Activated CD8-positive, alpha-beta memory T cell treated with anti-CD3 and anti-CD28 coated beads for 36 hours (primary cell): ENCODE data around the gene NFIC. TPM values are rescaled to one million over a fixed set of nuclear protein-coding genes. Genes with fewer than 3 reads are reported as not detected.

Experiments
- CTCF ChIA-PET: fragments of 350-600 bp; sonication (Branson Sonifier 250); formaldehyde crosslinking; loops from one replicate; lab custom pipeline; 2021; ENCODE audit warnings: antibody characterized with exemption; lab: Charles Lee
- POLR2A ChIA-PET: fragments of 350-600 bp; sonication (Branson Sonifier 250); formaldehyde crosslinking; loops from one replicate; lab custom pipeline; 2021; ENCODE audit warnings: antibody characterized with exemption; lab: Charles Lee
- total RNA-seq, 2 experiments: library from RNA; stranded (reverse); gene quantifications; one replicate each; pipeline ENCODE4 v1.2.3, GENCODE V29; 2021

Gene NFIC
- total RNA-seq, 2 experiments from 2014 or later: 17.7 to 19.3 TPM

DNA sequence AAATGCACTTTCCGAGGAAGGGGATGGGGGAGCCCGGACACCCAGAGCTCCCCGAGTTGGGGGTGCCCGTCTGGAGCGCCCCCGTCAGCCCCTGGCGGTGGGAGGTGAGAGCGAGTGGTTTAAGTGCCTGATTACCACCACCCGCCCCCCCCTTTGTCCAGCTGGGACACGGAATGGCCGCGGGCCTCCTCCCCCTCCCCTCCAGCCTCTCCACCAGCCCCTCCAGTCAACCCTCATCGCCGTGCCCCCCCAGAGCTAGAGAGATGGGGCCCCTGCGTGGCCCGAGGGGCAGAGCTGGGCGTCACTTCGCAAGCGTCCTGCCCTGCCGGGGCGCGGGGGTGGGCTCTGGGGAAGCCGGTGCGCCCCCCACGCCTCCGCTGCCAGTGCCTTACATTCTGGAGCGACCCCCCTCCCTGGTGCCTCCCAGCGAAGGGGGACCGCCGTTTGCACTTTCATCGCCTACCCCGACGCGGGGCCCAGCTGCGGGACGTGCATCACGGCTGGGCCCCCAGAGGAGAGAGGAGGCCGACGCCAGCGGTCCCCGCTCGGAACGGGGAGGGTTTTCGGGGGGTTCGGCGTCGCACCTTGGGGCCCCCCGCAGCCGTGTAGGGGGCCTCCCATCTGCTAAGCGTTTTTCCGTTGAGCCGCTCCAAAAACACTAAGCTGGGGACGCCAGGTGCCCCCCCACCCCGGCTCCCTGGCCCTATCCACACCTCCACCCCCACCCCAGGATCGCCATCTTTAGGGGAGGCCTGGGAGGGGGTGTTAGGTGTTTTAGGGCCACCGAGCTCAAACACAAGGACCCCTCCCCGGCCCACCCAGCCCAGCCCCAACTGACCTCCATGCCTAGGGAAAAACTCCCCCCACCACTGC, 97.6 kb downstream of the NFIC start:
- ChIA-PET CTCF (interaction anchor here (0.6 to 2.2 kb wide), 3 partner anchors 21 to 225 kb away, joined by 3 to 7 read pairs (median 4); no protein-coding TSS in a partner anchor), POLR2A (interaction anchor here (0.6 kb wide), 1 partner anchor 126 kb away, joined by 3 read pairs; no protein-coding TSS in a partner anchor)

DNA sequence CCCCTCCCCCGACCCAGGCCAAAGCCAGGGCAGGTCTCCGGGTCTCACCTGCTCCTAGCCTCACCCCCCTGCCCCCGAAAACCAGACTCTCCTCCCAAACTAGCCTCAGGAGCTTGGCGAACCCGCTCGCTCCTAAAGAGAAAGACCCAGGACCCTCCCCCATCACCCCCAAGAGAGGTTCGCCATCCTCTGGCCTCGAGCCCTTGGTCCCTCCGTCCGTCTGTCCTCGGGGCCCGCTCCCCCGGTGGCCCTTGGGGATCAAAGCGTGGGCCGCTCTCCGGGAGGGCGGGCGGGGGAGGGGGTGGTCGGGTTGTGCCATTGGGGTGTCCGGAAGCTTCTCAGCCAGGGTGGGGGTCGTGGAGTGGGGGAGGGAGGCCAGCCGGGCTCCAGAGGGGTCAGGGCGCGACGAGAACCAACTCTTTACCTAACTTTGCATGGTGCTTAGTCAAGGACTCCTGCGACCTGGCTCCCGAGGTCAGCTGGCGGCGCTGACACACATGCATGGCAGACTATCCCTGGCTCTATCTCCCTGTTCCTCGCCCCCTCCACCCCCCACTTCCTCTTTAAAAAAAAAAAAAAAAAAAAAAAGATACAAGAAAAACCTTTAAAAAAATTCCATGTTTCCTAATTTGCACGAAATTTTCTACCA, 98.3 kb downstream of the NFIC start:
- ChIA-PET CTCF (interaction anchor here (0.6 to 2.2 kb wide), 4 partner anchors 20 to 225 kb away, joined by 3 to 7 read pairs (median 4); no protein-coding TSS in a partner anchor), POLR2A (interaction anchor here (0.6 kb wide), 2 partner anchors 12 to 126 kb away, joined by 3 to 9 read pairs; no protein-coding TSS in a partner anchor)

DNA sequence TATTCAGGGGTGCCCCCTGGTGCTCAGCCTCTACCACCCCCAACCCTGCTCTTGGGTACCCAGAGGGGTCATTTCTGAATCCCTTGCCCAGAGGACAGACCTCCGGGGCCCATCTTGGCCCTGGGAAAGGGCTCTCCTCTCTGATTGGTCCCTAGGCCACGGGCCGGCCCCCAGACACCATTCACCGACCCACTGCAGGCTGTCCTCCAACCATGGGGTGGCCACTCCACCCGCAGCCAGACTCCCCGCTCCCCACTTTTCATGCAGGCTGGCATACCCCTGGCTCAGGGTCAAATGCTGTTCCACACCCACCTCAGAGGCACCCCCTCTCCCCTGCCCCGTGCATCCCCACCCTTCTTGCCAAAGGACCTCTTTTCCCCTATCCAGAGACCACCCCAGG, 99.2 kb downstream of the NFIC start:
- ChIA-PET CTCF (interaction anchor here (1.0 to 2.2 kb wide), 2 partner anchors 19 to 160 kb away, joined by 3 to 7 read pairs; no protein-coding TSS in a partner anchor), POLR2A (interaction anchor here (0.6 kb wide), 1 partner anchor 12 kb away, joined by 9 read pairs; no protein-coding TSS in a partner anchor)

GRCh38 chr19:3466635-3467034, 100.3 kb downstream of the NFIC start:
- ChIA-PET POLR2A (no interaction called here), CTCF (interaction anchor here (0.9 kb wide), 1 partner anchor 158 kb away, joined by 3 read pairs; no protein-coding TSS in a partner anchor)

GRCh38 chr19:3467437-3468198, 101.2 kb downstream of the NFIC start:
- CTCF ChIA-PET: no interaction called here

GRCh38 chr19:3468211-3468610, 101.8 kb downstream of the NFIC start:
- ChIA-PET POLR2A (interaction anchor here (0.6 kb wide), 2 partner anchors 160 to 255 kb away, joined by 3 read pairs; no protein-coding TSS in a partner anchor), CTCF (no interaction called here)

More at GRCh38 chr19:3467437-3468198, 101.2 kb downstream of the NFIC start:
- POLR2A ChIA-PET: no interaction called here

DNA sequence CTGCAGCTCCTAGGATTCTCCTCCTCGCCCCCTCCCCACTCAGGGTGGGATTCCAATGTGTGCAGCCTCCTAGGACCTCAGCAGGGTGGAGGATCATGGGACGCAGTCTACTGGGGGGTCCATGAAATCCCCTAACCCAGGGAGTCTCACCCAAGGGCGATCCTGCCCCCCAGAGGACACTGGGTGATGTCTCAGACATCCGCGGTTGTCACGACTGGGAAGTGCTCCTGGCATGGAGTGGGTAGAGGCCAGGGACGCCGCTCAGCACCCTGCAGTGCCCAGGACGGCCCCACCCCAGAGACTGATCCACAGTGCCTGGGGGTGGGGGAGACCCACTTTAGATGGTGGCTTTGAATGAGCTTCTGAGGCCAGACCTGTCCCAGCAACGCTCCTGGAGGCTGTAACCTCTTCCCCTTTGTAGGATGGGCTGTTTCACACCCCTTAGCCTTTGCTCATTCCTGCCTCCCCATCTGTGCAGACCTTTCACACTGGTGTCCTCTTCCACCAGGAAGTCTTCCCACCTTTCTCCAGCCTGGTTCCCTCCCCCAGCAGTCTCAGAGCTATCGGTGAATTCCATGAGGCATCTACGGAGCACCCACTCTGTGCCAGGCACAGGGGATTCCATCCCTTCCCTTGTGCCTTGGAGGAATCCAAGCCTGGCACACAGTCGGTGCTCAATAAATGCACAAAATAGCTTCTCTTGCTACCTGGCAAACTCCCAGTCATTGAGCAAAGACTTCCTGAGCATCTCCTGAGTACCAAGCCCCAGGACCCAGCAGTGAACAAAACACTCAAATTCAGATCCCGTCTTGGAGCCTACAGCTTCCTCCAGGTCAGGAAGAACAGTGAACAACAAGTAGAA, 103.5 kb downstream of the NFIC start:
- POLR2A ChIA-PET: no interaction called here
- CTCF ChIA-PET: interaction anchor here (0.6 to 4.9 kb wide), 5 partner anchors 15 to 146 kb away, joined by 3 to 25 read pairs (median 5); partner anchors contain the start of gene DOHH

DNA sequence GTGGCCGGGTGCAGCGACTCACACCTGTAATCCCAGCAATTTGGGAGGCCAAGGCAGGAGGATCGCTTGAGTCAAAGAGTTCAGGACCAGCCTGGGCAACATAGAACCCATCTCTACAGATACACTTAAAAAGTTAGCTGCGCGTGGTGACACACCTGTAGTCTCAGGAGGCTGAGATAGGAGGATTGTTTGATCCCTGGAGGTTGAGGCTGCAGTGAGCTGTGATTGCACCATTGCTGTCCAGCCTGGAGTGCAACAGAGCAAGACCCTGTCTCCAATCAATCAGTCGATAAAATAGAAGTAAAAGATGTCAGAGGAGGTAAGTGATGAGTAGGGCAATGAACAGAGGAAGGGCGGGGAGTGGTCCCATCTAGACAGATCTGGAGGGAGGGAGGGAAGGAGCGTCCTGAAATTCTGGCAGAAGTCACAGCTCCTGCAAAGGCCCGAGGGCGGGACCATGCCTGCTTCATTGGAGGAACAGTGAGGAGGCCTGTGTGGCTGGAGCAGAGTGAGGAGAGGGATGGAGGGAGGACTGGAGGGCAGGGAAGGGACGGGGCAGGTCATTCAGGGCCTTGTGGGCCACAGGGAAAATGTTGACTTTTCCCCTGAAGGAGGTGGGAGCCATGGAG, 104.2 kb downstream of the NFIC start:
- POLR2A ChIA-PET: interaction anchor here (0.6 kb wide), 1 partner anchor 144 kb away, joined by 3 read pairs; no protein-coding TSS in a partner anchor

DNA sequence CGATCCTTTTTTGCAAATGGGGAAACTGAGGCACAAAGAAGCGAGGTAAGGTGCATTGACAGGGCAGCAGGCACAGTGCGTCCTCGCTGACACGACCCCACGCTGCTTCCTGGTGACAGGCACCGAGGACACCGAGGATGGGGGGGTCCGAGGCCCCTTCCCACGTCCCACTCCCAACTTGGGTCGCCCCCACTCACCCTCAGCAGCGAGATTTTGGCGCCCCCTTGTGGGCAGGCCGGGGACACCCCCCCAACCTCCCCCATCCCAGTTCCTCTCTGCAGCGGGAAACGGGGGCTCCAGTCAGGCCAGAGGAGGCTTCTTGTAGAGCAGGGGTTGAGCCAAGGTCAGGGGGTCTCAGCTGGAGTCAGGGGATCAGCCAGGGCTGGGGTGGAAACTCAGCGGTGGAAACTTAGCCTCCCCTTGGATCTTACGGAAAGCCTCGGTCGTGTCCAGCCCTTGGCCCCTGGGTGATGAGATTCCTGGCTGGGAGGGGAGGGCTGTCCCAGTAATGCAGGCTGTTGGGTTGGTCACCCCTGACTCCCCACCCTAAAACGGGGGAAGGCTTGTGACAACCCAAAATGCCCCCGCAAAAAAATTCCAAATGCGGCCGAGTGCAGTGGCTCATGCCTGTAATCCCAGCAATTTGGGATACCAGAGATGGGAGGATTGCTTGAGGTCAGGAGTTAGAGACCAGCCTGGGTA, 105.7 kb downstream of the NFIC start:
- CTCF ChIA-PET: interaction anchor here (0.5 to 4.9 kb wide), 15 partner anchors 11 to 521 kb away, joined by 3 to 25 read pairs (median 4); no protein-coding TSS in a partner anchor
- POLR2A ChIA-PET: no interaction called here

More for the DNA sequence above, 104.2 kb downstream of the NFIC start:
- CTCF ChIA-PET: interaction anchor here (0.7 to 4.9 kb wide), 8 partner anchors 11 to 153 kb away, joined by 3 to 25 read pairs (median 4); partner anchors contain the start of gene DOHH

DNA sequence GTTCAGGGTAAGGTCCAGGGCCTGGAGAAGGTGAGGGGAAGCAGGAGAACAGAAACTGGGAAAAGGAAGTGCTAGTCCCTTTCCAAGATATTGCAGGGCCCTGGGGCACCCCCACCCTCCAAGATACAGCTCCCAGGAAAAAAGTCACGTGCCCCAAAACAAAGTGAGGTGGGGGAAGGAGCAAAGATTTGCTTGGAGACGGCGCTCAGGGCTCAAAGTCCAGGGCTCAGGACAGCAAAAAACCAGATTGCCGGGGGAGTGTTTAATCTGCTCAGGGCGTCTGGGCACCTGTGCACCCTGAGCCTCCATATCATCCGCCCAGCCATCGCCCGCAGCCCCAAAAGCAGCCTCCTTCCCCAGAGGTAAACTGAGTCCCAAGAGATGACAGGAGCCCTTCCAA, 107.6 kb downstream of the NFIC start:
- POLR2A ChIA-PET: no interaction called here
- CTCF ChIA-PET: interaction anchor here (1.8 to 4.9 kb wide), 2 partner anchors 140 to 147 kb away, joined by 4 to 25 read pairs; no protein-coding TSS in a partner anchor

DNA sequence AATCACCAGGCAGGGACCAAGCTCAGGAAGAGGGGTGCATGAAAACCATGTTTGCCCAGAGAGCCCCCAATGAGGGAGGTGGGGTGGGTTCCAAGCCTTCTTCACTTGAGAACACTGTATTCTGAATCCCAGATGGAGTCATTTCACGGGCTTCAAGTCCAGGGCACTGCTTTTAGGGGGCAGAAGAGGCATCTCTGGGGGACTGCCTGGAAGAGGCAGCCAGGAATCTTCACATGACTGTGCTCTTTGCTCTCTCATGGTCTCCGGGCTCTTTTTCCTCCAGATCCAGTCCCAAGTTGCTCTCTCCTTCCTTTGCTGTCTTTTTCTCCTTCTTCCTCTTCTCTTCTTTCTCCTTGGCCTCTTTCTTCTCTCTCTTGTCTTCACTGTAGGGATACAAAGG, 108.2 kb downstream of the NFIC start:
- CTCF ChIA-PET: interaction anchor here (4.9 kb wide), 1 partner anchor 148 kb away, joined by 25 read pairs; no protein-coding TSS in a partner anchor
- POLR2A ChIA-PET: no interaction called here

GRCh38 chr19:3475449-3475848, 109.1 kb downstream of the NFIC start:
- POLR2A ChIA-PET: no interaction called here
- CTCF ChIA-PET: no interaction called here

DNA sequence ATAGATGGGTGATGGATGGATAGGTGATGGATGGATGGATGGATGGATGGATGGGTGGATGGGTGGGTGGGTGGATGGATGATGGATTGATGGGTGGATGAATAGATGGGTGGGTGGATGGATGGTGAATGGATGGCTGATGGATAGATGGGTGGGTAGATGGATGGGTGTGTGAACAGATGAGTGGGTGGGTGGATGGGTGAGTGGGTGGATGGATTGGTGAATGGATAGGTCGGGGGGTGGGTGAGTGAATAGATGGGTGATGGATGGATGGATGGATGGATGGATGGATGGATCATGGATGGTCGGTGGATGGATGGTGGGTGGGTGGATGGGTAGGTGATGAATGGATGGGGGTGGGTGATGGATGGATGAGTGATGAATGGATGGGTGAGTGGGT, 110.4 kb downstream of the NFIC start:
- ChIA-PET CTCF (interaction anchor here (0.8 kb wide), 1 partner anchor 172 kb away, joined by 3 read pairs; no protein-coding TSS in a partner anchor), POLR2A (no interaction called here)

DNA sequence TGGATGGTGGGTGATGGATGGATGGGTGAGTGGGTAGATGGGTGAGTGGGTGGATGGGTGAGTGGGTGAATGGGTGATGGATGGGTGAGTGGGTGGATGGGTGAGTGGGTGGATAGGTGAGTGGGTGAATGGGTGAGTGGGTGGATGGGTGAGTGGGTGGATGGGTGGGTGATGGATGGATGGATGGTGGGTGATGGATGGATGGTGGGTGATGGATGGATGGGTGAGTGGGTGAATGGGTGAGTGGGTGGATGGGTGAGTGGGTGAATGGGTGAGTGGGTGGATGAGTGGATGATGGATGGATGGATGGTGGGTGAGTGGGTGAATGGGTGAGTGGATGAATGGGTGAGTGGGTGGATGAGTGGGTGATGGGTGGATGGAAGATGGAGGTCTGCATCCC, 111.1 kb downstream of the NFIC start:
- ChIA-PET CTCF (no interaction called here), POLR2A (no interaction called here)

GRCh38 chr19:3477951-3478350, 111.6 kb downstream of the NFIC start:
- ChIA-PET CTCF (no interaction called here), POLR2A (no interaction called here)

DNA sequence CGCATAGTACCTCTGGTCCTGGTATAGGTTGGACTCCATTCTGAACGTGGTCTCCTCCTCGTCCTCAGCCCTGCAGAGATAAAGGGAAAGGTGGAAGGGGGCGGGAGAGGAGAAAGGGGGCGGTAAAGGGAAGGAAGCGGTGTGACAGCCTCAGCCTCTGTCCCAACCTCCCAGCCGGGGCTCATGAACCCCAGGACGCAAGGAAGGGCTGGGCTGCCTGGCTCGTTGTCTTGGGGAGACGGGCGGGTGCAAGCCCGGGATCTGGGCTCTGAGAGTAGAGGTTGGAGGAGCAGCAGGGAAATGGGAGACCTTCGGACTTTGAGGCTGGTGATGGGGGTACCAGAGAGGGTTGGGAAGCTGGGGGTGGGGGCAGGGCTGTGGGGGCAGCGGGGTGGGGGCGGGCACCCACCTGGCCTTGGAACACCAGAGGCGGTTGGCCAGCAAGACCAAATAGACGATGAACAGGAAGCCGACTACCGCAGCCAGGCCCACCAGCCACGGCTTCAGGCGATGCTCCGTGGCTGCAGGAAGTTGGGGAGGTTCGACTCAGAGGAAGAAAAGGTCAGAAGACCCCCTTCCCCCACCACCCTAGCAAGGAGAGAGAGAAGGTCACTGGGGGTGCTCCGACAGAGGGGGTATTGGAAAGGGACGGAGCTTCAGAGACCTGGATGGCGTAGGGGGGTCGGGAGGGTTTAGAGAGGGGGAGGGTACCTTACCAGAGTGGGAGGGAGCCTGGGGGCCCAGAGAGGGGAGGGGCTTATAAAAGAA, 112.2 kb downstream of the NFIC start:
- ChIA-PET POLR2A (interaction anchor here (0.6 kb wide), 2 partner anchors 42 to 577 kb away, joined by 4 to 6 read pairs; no protein-coding TSS in a partner anchor), CTCF (interaction anchor here (0.6 to 1.3 kb wide), 4 partner anchors 78 to 153 kb away, joined by 3 to 4 read pairs (median 3); no protein-coding TSS in a partner anchor)
